GM18520 (cell line): Measurements from ENCODE around the gene TOB1.
"Not testable (repeated sequence)": the region's sequence is repeated elsewhere in the genome, so short reads cannot be mapped to it uniquely, and the experiment has no call there.

ENCODE experiments used
- ATAC-seq: cut with Tn5 transposase; IDR thresholded peaks from one replicate; pipeline ENCODE4 v1.9.1; 2021; ENCODE audit not compliant: unreplicated experiment

The TOB1 gene

GRCh38 chr17:50871364-50871763, 5.2 kb upstream of the TOB1 start:
- ATAC-seq = no peak

DNA sequence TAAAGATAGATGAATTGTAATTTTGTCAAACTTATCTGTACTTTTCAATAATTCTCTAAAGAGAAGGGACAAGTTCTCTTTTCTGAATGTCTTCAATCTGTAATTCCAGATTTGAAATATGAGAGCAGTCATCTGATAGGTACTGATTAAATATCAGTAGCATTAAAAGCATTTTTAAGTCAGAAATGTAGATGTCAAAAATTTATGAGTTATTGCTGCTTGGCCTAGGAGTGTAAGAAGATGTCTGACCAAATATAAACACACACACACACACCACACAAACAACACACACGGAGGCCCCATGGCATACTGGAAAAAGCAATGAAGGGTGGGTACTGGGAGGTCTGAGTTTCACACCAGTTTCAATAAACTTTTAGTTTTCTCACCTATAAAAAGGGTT, 2.4 kb upstream of the TOB1 start:
- no peak for ATAC-seq

- ATAC-seq = no peak
Measured at GRCh38 chr17:50868140-50868438, 1.9 kb upstream of the TOB1 start.

DNA sequence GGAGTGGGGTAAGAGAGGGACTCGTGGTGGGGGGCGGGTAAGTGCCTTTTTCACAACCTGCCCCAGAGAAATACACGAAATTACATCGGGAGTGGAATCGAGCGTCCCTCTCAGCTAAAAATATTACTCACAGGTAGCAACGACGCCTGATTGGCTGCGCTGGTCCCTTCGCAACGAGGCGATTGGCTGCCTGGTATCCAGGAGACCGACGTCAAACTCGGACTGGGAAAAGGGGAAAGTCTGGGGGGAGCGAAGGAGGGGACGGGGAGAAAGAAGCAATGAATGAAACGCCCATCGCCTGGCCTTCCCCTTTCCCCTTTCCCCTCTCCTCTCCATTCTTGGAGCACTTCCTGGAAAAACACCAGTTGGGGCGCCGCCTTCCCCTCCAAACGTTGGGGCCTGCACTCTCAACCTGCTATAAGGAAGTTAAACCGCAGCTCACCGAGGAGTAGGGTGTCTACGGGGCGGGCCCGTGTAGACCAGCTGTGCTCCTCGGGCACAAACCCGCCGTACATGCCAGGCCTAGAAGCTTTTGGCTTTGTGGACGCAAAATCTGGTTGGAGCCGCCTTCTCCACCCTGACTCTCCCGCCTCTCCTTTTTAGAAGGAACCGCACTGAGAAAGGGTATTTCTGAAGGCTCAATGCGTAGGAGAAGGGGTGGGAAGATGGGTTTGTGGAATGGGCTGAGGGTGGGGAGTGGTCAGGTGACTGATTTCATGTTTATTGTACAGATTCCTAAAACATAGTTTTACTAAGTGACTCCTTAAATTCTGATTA, 1.4 kb upstream of the TOB1 start:
- peak; percentile 20 for ATAC-seq

DNA sequence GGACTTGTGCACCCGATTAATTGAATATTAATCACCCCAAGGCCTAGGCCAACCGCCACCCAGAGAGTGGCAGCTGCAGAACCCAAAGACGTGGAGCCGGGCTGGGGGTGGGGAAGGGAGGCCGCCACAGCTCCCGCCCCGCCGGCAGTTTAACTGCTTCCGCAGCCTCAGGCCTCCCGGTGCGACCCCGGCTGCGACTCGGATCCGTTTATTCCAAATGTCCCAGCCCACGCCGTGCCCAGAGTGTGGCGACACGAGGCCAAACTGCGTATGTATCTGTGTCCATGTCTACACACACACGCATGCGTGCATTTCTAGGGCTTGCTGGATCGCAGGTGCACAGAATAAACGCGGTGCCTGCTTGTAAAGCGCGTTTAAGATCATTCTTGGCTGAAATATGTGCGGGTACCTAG, 802 bp upstream of the TOB1 start:
- ATAC-seq = no peak

DNA sequence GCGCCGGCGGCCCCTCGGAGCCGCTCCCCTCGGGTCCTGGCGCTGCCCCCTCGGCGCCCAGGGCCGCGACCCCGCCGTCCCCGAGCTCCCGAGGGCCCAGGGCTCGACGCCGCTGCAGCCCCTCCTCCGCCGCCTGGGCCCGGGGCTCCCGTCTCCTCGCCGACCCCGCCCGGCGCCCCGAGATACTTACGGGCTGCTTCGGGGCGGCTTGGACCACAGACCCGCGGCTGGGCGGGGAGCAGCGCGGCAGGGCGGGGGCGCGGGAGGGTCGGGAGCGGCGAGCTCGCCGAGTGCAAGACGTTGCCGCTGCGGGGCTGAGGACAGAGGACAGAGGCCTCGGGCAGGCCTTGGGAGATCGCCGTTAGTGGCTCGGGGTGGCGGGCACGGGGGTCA, 290 bp downstream of the TOB1 start:
- ATAC-seq = no peak

DNA sequence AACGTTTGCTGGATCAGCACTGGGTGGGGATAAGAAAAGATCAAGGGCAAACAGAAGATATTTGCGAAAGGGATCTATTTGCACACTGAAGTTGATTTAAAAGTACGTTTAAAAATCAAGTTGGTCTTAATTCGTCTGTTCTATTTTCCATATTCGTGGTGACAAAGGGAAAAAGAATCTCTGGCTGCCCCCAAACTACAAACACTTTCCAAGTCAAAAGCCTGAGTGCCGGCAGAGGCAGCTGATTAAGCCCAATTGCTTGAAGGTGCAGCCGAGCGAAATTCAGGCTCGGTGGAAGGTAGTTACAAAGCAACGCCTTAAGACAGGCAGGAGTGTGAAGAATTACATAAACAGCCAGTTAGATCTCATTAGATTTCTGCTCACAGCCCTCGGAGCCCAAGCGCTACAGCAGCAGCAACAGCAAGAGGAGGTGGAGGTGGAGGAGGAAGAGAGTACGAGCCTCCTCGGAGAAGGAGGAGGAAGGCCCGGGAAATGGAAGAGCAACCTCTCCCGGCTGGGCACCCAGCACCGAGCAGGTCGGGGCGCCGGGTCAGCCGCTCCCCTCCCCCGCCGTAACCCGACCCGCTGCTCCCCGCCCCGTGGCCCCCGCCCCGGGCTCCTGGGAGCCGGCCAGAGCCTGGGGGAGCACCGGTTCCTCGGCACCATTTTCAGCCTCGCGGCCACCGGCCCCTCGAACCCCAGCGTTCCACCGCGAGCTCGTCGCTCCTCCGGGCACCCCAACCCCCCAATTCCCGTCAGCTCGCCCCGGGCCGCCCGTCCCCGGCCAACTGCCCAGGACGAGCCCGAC, 890 bp downstream of the TOB1 start:
- ATAC-seq = peak; percentile 11

GRCh38 chr17:50864747-50865059, 1.5 kb downstream of the TOB1 start:
- ATAC-seq = no peak

DNA sequence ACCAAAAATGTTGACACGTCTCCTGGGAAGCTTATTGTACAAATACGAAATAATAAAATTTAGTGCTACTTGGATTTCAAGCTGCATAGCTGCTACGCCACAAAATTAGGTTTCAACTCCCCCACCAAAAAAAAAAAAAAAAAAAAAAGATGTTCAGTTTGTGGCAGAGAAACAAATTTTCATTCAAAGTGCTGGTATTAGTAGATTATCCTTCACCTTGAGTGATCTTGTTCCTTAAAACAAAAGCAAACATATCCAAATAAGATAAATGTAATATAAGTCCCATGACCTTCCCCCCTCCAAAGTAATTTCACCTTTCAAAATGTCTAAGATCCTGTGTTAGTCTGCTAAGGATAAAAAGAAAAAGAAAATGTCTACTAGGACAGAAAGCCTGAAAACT, 2.2 kb downstream of the TOB1 start:
- no peak for ATAC-seq

DNA sequence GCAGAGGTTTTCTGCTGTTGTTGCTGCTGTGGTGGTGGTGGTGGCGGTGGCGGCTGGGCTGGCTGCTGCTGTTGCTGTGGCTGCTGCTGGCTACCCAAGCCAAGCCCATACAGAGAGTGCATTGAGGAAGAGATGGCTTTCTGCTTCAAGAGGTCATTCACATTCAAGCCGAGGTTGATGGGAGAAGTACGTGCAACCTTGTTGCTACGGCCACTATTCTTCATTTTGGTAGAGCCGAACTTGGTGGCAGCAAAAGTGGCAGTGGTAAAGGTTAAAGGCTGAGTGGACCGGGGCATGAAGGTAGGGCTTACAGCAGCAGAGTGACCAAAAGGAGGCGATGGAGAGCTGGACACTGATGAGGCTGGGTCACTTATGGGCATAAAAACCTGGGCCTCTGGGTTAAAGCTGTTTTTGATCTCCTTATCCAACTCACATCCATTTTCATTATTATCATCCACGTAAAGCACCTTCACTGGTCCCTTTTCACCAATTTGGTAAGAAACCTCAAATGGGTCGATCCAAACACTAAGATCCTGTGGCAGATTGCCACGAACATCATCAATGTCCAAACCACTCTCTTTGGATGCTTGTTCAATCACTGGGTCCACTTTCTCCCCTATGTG, 2.8 kb downstream of the TOB1 start:
- no peak for ATAC-seq

DNA sequence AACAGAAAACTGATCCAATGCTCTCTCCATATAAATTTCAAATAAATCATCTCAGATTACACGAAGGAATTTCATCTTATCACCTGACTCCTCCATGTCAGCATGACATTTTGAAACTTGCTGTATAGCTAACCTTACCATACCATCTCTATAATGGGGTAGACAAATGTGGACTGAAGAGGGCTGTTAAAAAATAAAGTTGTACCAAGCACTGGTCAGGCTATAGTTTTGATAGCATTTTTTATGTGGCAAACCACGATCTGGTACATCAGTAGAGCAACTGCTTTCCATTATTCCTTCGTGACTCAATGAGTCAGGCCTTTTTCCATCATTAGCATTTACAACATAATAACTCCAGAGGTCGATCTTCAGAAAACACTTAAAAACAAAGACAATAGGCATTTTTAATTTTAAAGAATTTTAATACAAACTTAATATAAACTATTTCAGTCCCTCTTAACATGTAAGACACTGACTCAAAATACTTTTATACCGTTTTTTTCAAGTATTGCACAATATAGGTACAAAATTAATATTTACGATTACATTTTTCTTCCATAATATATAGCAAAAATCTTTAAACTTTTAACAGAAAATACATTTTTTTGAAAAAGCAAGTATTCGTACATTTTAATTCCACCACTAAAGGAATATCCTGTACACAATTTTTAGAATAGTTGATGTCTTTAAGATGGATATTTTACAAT, 4.2 kb downstream of the TOB1 start:
- no peak for ATAC-seq

DNA sequence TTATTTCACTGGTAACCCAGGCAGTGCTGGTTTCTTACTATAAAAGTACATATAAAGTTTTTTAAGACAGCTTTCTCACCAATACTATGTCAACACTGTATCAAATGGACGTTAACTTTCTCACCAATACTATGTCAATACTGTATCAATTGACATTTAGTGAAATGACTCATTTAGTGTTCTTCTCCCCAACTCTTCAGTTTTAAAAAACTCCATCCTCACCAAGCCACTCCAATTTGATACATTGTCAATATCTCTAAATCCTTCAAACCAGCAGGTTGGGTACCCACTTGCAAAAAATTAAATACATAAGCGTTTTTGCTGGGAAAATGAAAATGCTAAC, 4.8 kb downstream of the TOB1 start:
- no peak for ATAC-seq

DNA sequence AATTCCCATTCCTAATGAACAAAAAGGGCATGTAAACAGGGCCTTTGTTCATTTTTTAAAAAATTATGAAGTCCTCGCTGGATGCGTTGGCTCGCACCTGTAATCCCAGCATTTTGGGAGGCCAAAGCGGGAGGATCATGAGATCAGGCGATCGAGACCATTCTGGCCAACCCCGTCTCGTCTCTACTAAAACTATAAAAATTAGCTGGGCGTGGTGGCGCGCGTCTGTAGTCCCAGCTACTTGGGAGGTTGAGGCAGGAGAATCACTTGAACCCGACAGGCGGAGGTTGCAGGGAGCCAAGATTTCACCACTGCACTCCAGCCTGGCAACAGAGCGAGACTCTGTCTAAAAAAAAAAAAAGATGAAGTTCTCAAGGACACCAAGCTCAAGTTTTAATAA, 6.4 kb downstream of the TOB1 start:
- not testable (repeated sequence) for ATAC-seq

- ATAC-seq = no peak
Measured at GRCh38 chr17:50858486-50859225, 7.5 kb downstream of the TOB1 start.

DNA sequence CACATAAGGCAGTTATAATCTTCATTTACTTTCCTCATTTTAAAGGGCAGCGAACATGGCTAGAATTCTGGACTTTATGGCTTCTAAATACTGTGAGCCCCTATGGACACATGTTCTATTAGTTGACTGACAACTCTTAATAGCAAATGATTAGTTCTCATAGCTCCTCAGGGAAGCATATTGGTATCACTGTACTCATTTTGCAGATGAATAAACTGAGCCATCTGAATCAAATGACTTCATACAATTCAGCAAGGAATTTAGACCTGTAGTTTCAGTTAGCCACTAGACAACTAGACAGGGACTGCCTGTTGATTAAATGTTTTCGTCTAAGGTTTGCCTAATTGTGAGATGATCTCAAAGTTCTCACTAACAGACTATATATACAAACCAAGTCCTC, 9.7 kb downstream of the TOB1 start:
- ATAC-seq = no peak

GRCh38 chr17:50855708-50856330, 10.3 kb downstream of the TOB1 start:
- ATAC-seq = no peak

DNA sequence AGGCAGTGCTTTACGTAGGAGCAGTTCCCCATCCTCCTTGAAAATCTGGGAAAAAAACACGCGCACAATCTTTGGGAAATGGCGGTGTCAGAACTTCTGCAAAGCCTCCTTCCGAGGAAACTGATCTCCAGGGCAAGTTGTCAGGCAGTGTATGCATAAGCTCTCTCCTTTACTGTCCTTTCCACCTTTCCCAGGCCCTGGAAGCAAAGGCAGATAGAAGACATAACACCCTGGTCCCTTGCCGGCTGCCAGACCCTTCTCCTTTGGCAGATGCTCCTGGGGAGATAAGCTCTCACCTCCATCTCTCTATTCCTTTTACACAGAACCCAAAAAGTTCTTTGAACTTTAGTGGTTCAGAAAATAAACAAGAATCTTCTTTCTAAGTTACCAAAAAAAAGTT, 12.4 kb downstream of the TOB1 start:
- ATAC-seq = no peak

DNA sequence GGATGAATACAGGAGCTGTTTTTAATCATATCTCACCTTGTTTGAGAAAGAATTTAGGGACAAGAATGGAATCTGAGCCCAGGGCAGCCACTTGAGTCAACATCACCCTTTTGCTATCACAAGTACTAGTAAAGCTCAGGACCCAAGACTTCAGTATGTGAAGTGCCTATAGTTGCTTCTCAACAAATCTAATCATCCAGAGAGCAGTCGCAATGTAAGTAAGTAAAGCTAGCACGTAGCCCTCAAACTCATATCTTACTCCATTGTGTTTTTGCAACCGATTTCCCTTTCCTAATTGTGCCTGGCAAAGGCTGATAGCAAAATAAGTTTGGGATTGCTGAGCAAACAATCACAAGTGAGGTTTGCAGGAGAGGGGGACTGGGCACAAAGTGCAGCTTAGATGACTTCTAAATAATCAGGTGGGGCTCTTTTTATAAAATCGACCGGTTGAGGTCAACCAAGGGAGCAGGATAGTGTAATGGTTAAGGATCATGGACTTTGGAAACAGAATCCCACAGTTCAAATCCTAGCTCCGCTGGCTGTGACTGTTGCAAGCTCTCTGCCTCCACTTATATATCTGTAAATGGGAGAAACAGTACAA, 13.0 kb downstream of the TOB1 start:
- no peak for ATAC-seq

GRCh38 chr17:50850640-50851039, 15.5 kb downstream of the TOB1 start:
- ATAC-seq = no peak

DNA sequence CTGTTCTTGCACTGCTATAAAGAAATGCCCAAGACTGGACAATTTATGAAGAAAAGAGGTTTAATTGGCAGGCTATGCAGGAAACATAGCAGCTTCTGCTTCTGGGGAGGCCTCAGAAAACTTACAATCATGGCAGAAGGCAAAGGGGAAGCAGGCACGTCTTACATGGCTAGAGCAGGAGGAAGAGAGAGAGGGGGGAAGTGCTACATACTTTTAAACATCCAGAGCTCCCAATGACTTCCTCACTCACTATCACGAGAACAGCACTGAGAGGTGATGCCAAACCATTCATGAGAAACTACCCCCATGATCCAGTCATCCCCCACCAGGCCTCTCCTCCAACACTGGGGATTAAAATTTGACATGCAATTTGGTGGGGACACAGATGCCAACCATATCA, 17.4 kb downstream of the TOB1 start:
- ATAC-seq = no peak
